Measurements from ENCODE around the gene TPR. TPM values are rescaled to one million over a fixed set of nuclear protein-coding genes. Genes with fewer than 3 reads are reported as not detected.
"Not testable (repeated sequence)": the region's sequence is repeated elsewhere in the genome, so short reads cannot be mapped to it uniquely, and the experiment has no call there.

The TPR gene
- polyA plus RNA-seq, 2 of the 4 experiments (the other 2 are of a cell fraction) = 49.0 to 93.2 TPM

DNA sequence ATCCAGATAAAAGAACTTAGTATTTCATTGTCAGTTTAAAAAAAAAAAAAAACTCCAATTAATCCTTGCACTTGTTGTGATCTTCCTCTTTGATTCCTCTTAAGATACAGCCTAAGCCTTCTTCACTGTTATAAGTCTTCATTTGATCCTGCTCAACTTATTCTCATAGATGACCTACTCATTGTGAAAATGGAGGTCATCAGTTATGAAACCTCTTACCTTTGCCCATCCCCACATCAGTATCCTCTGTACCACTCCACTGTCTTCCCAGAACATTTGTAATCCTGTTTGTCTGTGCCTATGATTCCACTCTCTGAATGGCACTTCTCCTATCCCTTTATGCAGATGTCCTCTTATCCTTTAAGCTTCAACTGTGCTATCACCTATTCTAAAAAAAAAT lies 28.6 kb upstream of the TPR start:
- Histone ChIP-seq H3K27ac (no peak overlapping the region), H3K4me1 (no peaks in the 10 kb centered on the region), H3K4me2 (no peak overlapping the region), H3K4me3 (no peak overlapping the region), H3K9me3 (no peaks in the 10 kb centered on the region)
- FAIRE-seq (no peak), DNase-seq (ENCODE audit: low read depth in 1 of 2, low spot score in 1 of 2) (no peak), ATAC-seq (no peak)
- no peak for TF ChIP-seq POLR2A (IDR thresholded peaks at IDR 0.05; ENCODE audit: low read length)
- TF ChIP-seq SMC3 (IDR thresholded peaks at IDR 0.05) = no peak
- no peak for TF ChIP-seq ESRRA (IDR thresholded peaks at IDR 0.05; ENCODE audit: borderline replicate concordance, low read length)
- no peak for TF ChIP-seq ZSCAN20 (CRISPR knock-in tag; IDR thresholded peaks at IDR 0.05)
- no peak for TF ChIP-seq BHLHE40 (IDR thresholded peaks at IDR 0.05; ENCODE audit: low read depth, low read length)
- TF ChIP-seq, protein P1, sequence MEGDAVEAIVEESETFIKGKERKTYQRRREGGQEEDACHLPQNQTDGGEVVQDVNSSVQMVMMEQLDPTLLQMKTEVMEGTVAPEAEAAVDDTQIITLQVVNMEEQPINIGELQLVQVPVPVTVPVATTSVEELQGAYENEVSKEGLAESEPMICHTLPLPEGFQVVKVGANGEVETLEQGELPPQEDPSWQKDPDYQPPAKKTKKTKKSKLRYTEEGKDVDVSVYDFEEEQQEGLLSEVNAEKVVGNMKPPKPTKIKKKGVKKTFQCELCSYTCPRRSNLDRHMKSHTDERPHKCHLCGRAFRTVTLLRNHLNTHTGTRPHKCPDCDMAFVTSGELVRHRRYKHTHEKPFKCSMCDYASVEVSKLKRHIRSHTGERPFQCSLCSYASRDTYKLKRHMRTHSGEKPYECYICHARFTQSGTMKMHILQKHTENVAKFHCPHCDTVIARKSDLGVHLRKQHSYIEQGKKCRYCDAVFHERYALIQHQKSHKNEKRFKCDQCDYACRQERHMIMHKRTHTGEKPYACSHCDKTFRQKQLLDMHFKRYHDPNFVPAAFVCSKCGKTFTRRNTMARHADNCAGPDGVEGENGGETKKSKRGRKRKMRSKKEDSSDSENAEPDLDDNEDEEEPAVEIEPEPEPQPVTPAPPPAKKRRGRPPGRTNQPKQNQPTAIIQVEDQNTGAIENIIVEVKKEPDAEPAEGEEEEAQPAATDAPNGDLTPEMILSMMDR (IDR thresholded peaks at IDR 0.05) = no peak
- TF ChIP-seq, protein P2, sequence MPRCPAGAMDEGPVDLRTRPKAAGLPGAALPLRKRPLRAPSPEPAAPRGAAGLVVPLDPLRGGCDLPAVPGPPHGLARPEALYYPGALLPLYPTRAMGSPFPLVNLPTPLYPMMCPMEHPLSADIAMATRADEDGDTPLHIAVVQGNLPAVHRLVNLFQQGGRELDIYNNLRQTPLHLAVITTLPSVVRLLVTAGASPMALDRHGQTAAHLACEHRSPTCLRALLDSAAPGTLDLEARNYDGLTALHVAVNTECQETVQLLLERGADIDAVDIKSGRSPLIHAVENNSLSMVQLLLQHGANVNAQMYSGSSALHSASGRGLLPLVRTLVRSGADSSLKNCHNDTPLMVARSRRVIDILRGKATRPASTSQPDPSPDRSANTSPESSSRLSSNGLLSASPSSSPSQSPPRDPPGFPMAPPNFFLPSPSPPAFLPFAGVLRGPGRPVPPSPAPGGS (IDR thresholded peaks at IDR 0.05) = no peak
- TF ChIP-seq, protein P3, sequence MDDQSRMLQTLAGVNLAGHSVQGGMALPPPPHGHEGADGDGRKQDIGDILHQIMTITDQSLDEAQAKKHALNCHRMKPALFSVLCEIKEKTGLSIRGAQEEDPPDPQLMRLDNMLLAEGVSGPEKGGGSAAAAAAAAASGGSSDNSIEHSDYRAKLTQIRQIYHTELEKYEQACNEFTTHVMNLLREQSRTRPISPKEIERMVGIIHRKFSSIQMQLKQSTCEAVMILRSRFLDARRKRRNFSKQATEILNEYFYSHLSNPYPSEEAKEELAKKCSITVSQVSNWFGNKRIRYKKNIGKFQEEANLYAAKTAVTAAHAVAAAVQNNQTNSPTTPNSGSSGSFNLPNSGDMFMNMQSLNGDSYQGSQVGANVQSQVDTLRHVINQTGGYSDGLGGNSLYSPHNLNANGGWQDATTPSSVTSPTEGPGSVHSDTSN (IDR thresholded peaks at IDR 0.05) = no peak
- TF ChIP-seq MAFK (IDR thresholded peaks at IDR 0.05; ENCODE audit: partially characterized antibody) = no peak
- no peak for TF ChIP-seq HOXB13 (CRISPR knock-in tag; IDR thresholded peaks at IDR 0.05; ENCODE audit: low read depth)
- no peak for TF ChIP-seq SREBF2 (IDR thresholded peaks at IDR 0.05)
- TF ChIP-seq, protein P4, sequence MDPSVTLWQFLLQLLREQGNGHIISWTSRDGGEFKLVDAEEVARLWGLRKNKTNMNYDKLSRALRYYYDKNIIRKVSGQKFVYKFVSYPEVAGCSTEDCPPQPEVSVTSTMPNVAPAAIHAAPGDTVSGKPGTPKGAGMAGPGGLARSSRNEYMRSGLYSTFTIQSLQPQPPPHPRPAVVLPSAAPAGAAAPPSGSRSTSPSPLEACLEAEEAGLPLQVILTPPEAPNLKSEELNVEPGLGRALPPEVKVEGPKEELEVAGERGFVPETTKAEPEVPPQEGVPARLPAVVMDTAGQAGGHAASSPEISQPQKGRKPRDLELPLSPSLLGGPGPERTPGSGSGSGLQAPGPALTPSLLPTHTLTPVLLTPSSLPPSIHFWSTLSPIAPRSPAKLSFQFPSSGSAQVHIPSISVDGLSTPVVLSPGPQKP (IDR thresholded peaks at IDR 0.05; ENCODE audit: low read depth, low read length) = no peak
- no peak for TF ChIP-seq CBX8 (IDR thresholded peaks at IDR 0.05)
- TF ChIP-seq HOXA7 (CRISPR knock-in tag; IDR thresholded peaks at IDR 0.05) = no peak
- no peak for TF ChIP-seq KDM5A (IDR thresholded peaks at IDR 0.05)
- no peak for TF ChIP-seq EHMT2 (IDR thresholded peaks at IDR 0.05; ENCODE audit: low read depth)
- no peak for TF ChIP-seq POLR2AphosphoS2 (conservative IDR thresholded peaks at IDR 0.05; ENCODE audit: low read length)
- TF ChIP-seq, protein P5, sequence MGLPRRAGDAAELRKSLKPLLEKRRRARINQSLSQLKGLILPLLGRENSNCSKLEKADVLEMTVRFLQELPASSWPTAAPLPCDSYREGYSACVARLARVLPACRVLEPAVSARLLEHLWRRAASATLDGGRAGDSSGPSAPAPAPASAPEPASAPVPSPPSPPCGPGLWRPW (IDR thresholded peaks at IDR 0.05) = no peak
- TF ChIP-seq TP53 (CRISPR knock-in tag; IDR thresholded peaks at IDR 0.05) = no peak
- ChIA-PET CTCF (interaction anchor here (0.8 to 3.9 kb wide), 15 partner anchors 8 to 583 kb away, joined by 3 to 11 read pairs (median 4); partner anchors contain the start of genes ODR4 and TPR), POLR2A (interaction anchor here (0.8 kb wide), 1 partner anchor 29 kb away, joined by 4 read pairs; the partner anchor contains the start of gene TPR)

DNA sequence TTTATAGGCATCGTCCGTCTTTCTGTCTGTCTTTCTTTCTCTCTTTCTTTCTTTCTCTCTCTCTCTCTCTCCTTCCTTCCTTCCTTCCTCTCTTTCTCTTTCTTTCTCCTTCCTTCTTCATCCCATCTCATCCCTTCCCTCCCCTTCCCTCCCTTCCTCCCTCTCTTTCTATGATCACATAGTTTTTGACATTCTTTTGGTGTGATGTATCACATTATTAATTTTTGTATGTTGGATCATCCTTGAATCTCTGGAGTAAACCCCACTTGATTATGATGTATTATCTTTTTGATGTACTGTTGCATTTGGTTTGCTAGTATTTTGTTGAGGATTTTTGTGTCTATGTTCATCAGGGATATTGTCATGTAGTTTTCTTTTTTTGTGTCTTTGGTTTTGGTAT lies 26.4 kb upstream of the TPR start:
- CTCF ChIA-PET; FAIRE-seq; H3K4me1 ChIP-seq; H3K4me3 ChIP-seq; H3K9me3 ChIP-seq; ATAC-seq; DNase-seq (ENCODE audit: low read depth in 1 of 2, low spot score in 1 of 2); H3K4me2 ChIP-seq; POLR2A ChIA-PET; H3K27ac ChIP-seq: not testable (repeated sequence)
- 92% methylated on average over 2 of the region's 2 CpGs for WGBS (ENCODE audit: missing lambda C conversion rate)

DNA sequence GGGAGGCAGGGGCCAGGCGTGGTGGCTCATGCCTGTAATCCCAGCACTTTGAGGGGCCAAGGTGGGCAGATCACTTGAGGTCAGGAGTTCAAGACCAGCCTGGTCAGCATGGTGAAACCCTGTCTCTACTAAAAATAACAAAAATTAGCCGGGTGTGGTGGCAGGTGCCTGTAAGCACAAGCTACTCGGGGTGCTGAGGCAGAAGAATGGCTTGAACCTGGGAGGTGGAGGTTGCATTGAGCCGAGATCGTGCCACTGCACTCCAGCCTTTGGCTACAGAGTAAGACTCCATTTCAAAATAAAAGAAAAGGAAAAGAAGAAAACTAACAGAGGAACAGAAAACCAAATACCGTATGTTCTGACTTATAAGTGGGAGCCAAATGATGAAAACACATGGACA lies 17.7 kb upstream of the TPR start:
- CTCF ChIA-PET = interaction anchor here (1.3 to 1.4 kb wide), 3 partner anchors 10 to 414 kb away, joined by 3 to 6 read pairs (median 4); no protein-coding TSS in a partner anchor
- H3K4me2 ChIP-seq; DNase-seq (ENCODE audit: low read depth in 1 of 2, low spot score in 1 of 2); ATAC-seq; H3K4me1 ChIP-seq; POLR2A ChIA-PET; FAIRE-seq; H3K9me3 ChIP-seq; H3K4me3 ChIP-seq: not testable (repeated sequence)
- peak overlapping the region in 1 of 2 experiments; percentile 5; a peak in 1 of 6 replicates for H3K27ac ChIP-seq
- WGBS (ENCODE audit: missing lambda C conversion rate) = 86% methylated on average over 6 of the region's 6 CpGs

Measured in A549 (cell line).